ENCODE data around the gene SIM1. TPM values are rescaled to one million over a fixed set of nuclear protein-coding genes. Genes with fewer than 3 reads are reported as not detected.

The SIM1 gene
- total RNA-seq, 1 donor from 2014 or later = not detected

DNA sequence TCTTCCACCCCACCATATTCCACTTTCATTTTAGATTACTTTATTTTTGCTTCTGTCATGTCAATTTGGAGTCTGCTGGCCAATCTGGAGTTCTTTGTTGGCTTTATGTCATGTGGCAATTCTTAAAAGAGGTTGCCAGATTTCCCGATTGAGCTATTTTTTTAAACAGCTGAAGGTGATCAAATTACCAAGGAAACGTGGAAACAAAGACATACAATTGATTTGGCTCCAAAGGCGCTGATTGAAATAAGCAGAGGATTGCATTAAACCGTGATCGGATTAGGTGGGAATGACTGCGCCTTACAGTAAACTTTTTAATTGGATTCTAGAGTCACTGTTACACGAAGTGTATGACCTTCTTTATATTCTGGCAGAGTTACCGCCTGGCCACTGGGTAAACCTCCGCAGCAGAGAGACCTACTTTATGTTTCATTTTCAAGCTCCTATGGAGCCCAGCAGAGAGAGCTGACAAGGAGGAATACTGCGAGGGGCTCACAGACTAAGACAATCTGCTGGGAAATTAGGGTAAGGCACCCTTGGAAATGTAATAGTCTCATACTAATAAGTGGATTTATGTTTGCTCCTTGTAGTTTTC lies 37.9 kb downstream of the SIM1 start:
- no peak for TF ChIP-seq EZH2 (IDR thresholded peaks at IDR 0.05)
- TF ChIP-seq EZH2phosphoT487 (IDR thresholded peaks at IDR 0.05) = no peak
- no peak for TF ChIP-seq CTCF (IDR thresholded peaks at IDR 0.05)
- Histone ChIP-seq H3K27me3 (no peaks in the 10 kb centered on the region), H3K27ac (no peak overlapping the region), H3K36me3 (no peaks in the 10 kb centered on the region), H3F3A (ENCODE audit: low read depth) (no peaks in the 10 kb centered on the region), H3K79me2 (ENCODE audit: low read depth) (no peaks in the 10 kb centered on the region), H3K4me2 (peak overlapping the region; percentile 5), H2AFZ (replicated peaks) (peak overlapping the region; percentile 61), H3K4me3 (no peak overlapping the region), H3K9ac (no peak overlapping the region), H3K4me1 (peaks cover 13% of the 10 kb centered on the region), H3K9me3 (ENCODE audit: low read depth) (no peaks in the 10 kb centered on the region), H4K20me1 (ENCODE audit: low read depth) (no peaks in the 10 kb centered on the region)
- no peak for DNase-seq (ENCODE audit: low spot score)
- no peaks in the 10 kb centered on the region for H3K9me3 Mint-ChIP-seq
- peaks cover 1% of the 10 kb centered on the region for H3K36me3 Mint-ChIP-seq
- H3K4me1 Mint-ChIP-seq = peaks cover 9% of the 10 kb centered on the region
- no peak overlapping the region for H3K4me3 Mint-ChIP-seq
- no peak overlapping the region for H3K27ac Mint-ChIP-seq
- H3K27me3 Mint-ChIP-seq (ENCODE audit: insufficient read depth, low read depth) = no peaks in the 10 kb centered on the region

- no peak for DNase-seq (ENCODE audit: low spot score)
- peaks cover 15% of the 10 kb centered on the region for H3K4me1 ChIP-seq
- H3K36me3 Mint-ChIP-seq = peaks cover 1% of the 10 kb centered on the region
- no peak overlapping the region for H3K9ac ChIP-seq
- TF ChIP-seq EZH2 (IDR thresholded peaks at IDR 0.05) = no peak
- TF ChIP-seq CTCF (IDR thresholded peaks at IDR 0.05) = no peak
- TF ChIP-seq EZH2phosphoT487 (IDR thresholded peaks at IDR 0.05) = no peak
- H3K79me2 ChIP-seq (ENCODE audit: low read depth) = no peaks in the 10 kb centered on the region
- no peak overlapping the region for H3K4me2 ChIP-seq
- peaks cover 12% of the 10 kb centered on the region for H3K4me1 Mint-ChIP-seq
- no peaks in the 10 kb centered on the region for H4K20me1 ChIP-seq (ENCODE audit: low read depth)
- H2AFZ ChIP-seq (replicated peaks) = no peak overlapping the region
- H3K4me3 ChIP-seq = no peak overlapping the region
- H3K9me3 Mint-ChIP-seq = no peaks in the 10 kb centered on the region
- H3K36me3 ChIP-seq = no peaks in the 10 kb centered on the region
- no peaks in the 10 kb centered on the region for H3K27me3 ChIP-seq
- H3K9me3 ChIP-seq (ENCODE audit: low read depth) = no peaks in the 10 kb centered on the region
- no peak overlapping the region for H3K27ac Mint-ChIP-seq
- no peaks in the 10 kb centered on the region for H3K27me3 Mint-ChIP-seq (ENCODE audit: insufficient read depth, low read depth)
- H3K27ac ChIP-seq = no peak overlapping the region
- no peak overlapping the region for H3K4me3 Mint-ChIP-seq
- H3F3A ChIP-seq (ENCODE audit: low read depth) = no peaks in the 10 kb centered on the region
Measured at GRCh38 chr6:100426241-100426640, 38.5 kb downstream of the SIM1 start.

- Mint-ChIP-seq H3K27ac (no peak overlapping the region), H3K9me3 (peaks cover 4% of the 10 kb centered on the region), H3K36me3 (peaks cover 1% of the 10 kb centered on the region), H3K4me3 (no peak overlapping the region), H3K27me3 (ENCODE audit: insufficient read depth, low read depth) (peaks cover 3% of the 10 kb centered on the region), H3K4me1 (peaks cover 18% of the 10 kb centered on the region)
- peaks cover 14% of the 10 kb centered on the region for H3K4me1 ChIP-seq
- no peak overlapping the region for H3K4me3 ChIP-seq
- no peaks in the 10 kb centered on the region for H3K27me3 ChIP-seq
- peak; percentile 68 for DNase-seq (ENCODE audit: low spot score)
- H2AFZ ChIP-seq (replicated peaks) = no peak overlapping the region
- H3K36me3 ChIP-seq = no peaks in the 10 kb centered on the region
- no peak overlapping the region for H3K27ac ChIP-seq
- H3K9ac ChIP-seq = no peak overlapping the region
- no peaks in the 10 kb centered on the region for H4K20me1 ChIP-seq (ENCODE audit: low read depth)
- H3F3A ChIP-seq (ENCODE audit: low read depth) = no peaks in the 10 kb centered on the region
- no peak for TF ChIP-seq CTCF (IDR thresholded peaks at IDR 0.05)
- no peaks in the 10 kb centered on the region for H3K79me2 ChIP-seq (ENCODE audit: low read depth)
- no peaks in the 10 kb centered on the region for H3K9me3 ChIP-seq (ENCODE audit: low read depth)
- peak overlapping the region; percentile 57 for H3K4me2 ChIP-seq
Measured at GRCh38 chr6:100420711-100421110, 44.0 kb downstream of the SIM1 start.

Data from neural progenitor cell (in vitro differentiated cells).